GM18502 (cell line): Measurements from ENCODE around the gene ERP44.

ENCODE experiments used
- ATAC-seq: cut with Tn5 transposase; IDR thresholded peaks from one replicate; pipeline ENCODE4 v1.9.1; 2021; ENCODE audit warnings: mild to moderate bottlenecking; ENCODE audit not compliant: unreplicated experiment, poor library complexity

ERP44 gene

DNA sequence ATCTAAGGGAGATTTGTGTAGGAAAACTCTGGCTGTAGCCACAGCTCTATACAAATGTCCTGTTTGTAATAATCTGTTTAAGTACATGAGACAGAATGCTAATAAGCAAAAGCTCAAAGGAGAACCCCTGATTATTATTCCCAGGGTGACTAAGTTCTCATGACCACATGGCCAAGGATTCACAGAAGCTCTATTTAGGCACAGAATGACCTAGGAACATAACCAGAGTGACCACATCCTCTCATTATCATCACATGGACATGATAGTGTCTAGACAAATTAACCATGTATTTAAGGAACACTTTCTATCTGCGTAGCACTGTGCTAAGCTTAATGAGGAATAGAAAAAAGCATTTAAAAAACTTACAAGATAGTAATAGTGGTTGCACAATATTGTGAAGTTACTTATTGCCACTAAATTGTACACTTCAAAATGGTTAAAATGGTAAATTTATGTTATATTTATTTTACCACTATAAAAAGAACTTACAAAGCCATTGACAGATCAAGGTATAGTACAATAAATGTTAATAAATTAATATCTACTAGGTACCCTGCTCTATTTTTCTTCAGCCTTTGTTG lies 136.0 kb downstream of the ERP44 start:
- ATAC-seq, result no peak

- ATAC-seq, result no peak
These were observed 143.2 kb downstream of the ERP44 start for GRCh38 chr9:99955606-99956005.

GRCh38 chr9:99954819-99955218 lies 144.0 kb downstream of the ERP44 start:
- ATAC-seq, result peak; percentile 75

GRCh38 chr9:99953861-99954507 lies 144.8 kb downstream of the ERP44 start:
- ATAC-seq, result peak; percentile 55

- no peak for ATAC-seq
These were observed 149.9 kb downstream of the ERP44 start for GRCh38 chr9:99948896-99949295.

GRCh38 chr9:99948482-99948881 lies 150.3 kb downstream of the ERP44 start:
- ATAC-seq, result no peak

- no peak for ATAC-seq
These were observed 151.4 kb downstream of the ERP44 start for GRCh38 chr9:99947395-99947794.

DNA sequence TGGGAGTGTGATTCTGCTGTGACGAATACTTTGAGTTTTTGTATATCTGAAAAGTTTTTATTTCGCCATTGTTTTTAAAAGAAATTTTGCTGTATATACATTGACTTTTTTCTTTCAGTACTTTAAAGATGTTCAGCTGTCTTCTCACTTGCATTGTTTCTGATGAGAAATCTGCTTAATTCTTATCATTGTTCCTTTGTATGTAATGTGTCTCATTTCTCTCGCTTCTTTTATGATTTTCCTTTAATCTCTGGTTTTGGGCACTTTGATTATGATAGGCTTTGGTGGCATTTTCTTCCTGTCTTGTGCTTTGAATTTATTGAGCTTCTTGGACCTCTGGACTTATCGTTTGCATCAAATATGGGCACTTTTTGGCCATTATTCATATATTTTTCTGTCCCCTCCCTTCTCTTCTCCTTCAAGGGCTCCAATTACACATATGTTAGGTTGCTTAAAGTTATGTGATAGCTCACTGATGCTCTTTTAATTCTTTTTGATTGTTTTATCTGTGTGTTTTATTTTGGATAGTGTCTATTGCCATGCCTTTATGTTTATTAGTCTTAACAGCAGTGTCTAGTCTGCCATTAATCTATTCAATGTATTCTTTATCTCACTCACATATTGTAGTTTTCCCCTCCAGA lies 161.7 kb downstream of the ERP44 start:
- ATAC-seq, result no peak

- no peak for ATAC-seq
These were observed 167.5 kb downstream of the ERP44 start for GRCh38 chr9:99931155-99931840.

GRCh38 chr9:99929652-99930051 lies 169.1 kb downstream of the ERP44 start:
- no peak for ATAC-seq
